Muscle of arm (tissue), 12 donors: ENCODE data around the gene RABL6. TPM values are rescaled to one million over a fixed set of nuclear protein-coding genes. Genes with fewer than 3 reads are reported as not detected.

Experiments used
- DNase-seq: peaks from one replicate; pipeline ENCODE4 v3.0.0-alpha.2; 2013
- polyA plus RNA-seq, 12 donors: library from polyadenylated mRNA; unstranded; fragments of 120-200 nt; gene quantifications; one replicate each; pipeline ENCODE4 v1.2.1, GENCODE V29; 2013; ENCODE audit not compliant: insufficient read length in 12 of 12

Gene RABL6
- polyA plus RNA-seq, 12 donors = 40.9 to 81.7 (median 48.7) TPM; not detected in 1

DNA sequence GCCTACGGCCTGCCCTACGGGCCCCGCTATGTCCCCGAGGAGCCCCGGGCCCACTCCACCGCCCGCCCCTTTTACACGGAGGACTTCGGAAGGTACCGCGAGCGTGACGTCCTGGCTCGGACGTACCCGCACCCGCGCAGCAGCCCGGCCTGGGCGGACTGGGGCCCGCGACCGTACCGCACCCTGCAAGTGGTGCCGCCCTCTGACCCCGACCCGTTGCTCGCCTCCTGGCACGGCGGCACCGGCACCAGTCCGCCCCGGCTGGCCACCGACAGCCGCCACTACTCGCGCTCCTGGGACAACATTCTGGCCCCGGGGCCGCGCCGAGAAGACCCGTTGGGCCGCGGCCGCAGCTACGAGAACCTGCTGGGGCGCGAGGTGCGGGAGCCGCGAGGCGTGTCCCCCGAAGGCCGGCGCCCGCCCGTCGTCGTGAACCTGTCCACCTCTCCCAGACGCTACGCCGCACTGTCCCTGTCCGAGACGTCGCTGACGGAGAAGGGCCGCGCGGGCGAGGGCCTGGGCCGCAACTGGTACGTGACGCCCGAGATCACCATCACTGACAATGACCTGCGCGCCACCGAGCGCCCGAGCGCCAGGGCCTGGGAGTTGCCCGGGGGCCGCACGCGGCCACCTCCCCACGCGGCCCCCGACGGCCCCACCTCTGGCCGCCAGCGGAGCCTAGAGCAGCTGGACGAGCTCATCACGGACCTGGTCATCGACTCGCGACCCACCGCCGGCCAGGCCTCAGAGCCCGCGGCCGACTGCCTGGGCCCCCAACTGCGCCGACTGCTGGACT is 37.9 kb downstream of the RABL6 start:
- no peak for DNase-seq

DNA sequence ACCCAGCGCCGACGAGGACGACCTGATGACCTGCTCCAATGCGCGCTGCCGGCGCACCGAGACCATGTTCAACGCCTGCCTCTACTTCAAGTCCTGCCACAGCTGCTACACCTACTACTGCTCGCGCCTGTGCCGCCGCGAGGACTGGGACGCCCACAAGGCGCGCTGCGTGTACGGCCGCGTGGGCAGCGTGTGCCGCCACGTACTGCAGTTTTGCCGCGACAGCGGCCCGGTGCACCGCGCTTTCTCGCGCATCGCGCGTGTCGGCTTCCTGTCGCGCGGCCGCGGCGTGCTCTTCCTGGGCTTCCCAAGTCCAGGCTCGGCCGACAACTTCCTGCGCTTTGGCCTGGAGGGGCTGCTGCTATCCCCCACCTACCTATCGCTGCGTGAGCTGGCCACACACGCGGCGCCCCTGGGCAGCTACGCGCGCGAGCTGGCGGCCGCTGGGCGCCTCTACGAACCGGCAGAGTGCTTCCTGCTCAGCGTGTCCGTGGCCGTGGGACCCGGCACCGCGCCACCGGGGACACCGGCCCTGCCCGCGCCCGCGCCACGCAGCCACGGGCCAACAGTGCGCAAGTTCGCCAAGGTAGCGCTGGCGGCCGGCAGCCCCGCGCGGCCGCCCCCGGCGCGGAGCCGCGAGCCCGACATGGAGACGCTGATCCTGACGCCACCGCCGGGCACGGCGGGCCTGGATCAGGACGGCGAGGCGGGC is 38.8 kb downstream of the RABL6 start:
- no peak for DNase-seq

DNA sequence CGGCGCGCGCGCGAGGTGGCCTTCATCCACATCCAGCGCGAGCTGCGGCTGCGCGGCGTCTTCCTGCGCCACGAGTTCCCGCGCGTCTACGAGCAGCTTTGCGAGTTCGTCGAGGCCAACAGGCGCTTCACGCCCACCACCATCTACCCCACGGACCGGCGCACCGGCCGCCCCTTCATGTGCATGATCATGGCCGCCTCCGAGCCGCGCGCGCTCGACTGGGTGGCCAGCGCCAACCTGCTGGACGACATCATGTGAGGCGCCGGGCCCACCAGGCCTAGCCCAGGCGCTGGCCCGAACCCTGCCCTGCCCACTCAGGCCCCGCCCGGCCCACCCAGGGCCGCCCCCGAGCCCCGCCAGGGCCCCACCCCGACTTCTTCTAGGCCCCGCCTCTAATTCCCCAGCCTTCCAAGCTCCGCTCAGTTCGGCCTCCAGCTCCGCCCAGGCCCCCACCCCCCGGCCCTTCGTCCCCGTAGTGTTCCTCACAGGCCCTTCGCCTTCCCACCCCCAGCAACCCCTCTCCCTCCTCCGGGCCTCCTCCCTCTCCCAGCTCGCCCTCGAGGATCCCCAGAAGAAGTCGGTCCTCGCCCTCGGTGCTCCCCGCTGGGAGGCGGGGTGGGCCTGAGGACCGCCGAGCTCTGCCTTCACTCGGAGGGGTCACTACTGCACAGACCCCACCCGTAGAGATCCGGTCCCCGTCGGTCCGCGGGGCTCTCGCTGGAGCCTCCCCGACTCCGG is 39.5 kb downstream of the RABL6 start:
- DNase-seq = peak; percentile 76

DNA sequence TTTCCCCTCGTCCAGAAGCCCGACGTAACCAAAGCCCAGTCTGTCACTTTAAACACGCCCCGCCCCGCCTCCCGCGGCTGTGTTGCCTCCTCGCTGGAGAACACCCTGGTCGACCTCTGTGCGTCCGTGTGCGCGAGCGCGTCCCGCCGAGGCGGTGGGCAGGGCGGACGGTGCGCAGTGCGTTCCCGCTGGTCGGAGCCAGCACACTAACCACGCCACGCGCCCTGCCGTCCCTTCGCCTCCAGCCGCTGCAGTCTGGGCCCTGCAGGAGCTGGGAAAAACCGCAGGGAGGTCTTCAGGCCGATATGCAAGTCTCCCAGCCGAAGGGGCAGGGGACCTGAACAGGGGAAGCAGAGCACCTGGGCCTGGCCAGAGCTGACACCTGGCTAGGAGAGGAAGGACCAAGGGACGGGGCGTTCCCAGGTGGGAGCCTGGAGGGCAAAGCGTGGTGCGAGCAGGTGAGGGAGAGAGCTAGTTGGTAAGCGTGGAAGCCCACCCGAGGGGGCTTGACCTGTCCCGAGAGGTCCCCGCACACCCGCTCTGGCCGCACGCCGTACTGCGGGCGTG is 40.2 kb downstream of the RABL6 start:
- DNase-seq = peak; percentile 82

DNA sequence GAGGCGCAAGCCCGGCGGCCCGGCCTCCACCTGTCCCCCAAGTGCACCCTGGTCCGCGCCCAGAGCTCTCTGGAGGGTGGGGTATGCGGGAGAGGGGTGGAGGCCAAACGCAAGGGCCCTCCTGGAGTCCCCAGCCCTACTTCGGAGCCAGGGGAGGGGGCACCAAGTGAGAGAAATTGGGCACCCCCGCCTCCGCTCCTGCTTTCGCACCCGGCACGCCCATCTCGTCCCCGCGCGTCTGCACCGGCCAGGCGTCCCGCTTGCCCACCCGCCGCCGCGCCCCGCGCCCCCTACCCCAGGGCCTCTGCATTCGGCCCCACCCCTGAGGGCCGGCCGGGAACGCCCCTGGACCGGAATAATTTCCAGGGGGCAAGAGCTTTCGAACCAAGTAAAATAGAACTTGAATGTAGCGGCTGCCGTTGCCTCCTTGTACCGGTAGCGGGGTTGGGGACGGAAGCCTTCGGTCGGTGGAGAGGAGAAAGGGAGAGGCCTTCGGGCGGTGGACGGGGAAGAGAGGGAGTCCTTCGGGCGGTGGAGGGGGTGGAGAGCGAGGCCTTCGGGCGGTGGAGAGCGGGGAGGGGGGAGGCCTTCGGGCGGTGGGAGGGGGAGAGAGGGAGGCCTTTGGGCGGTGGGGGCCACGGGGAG is 40.8 kb downstream of the RABL6 start:
- no peak for DNase-seq

DNA sequence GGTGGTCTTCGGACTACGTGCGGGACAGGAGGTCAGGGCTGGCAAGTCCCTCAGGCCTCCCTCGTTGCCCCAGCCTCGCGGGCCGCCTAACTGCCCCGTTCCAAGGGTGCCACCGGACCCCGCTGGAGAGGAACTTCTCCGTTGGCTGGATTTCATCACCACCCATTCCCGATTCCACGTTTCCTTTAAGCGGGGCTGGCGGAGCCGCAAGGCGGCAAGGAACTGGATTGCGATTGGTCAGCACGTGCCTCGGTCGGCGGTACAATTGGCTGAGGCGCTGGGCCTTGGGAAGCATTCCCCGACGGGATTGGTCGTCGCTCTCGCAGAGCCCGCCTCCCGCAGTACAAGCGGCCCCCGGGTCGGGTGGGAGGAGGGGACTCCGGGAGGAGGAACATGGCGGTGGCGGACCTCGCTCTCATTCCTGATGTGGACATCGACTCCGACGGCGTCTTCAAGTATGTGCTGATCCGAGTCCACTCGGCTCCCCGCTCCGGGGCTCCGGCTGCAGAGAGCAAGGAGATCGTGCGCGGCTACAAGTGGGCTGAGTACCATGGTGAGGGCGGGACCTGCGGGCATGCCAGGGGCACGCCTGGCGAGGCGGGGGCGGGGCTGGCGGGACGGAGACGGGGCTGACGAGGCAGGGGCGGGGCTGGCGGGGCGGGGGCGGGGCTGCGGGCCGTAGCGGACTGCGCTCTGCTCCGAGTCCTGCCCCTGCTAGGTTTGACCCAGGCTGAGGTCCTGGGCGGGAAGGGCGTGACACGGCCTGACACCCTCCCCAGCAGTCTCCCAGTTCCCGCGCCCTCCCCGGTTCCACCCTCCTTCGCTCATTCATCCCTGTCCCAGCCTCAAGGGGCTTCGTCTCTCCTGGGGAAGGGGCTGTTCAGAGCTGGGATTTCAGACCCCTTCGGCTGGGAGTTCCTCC is 41.6 kb downstream of the RABL6 start, which contains the start of gene PHPT1:
Gene PHPT1, plus strand, starts transcription at position 372 of the 922 bp plus-strand sequence. Its CDS starts 22 bp downstream, at position 394.
- DNase-seq = peak; percentile 100

DNA sequence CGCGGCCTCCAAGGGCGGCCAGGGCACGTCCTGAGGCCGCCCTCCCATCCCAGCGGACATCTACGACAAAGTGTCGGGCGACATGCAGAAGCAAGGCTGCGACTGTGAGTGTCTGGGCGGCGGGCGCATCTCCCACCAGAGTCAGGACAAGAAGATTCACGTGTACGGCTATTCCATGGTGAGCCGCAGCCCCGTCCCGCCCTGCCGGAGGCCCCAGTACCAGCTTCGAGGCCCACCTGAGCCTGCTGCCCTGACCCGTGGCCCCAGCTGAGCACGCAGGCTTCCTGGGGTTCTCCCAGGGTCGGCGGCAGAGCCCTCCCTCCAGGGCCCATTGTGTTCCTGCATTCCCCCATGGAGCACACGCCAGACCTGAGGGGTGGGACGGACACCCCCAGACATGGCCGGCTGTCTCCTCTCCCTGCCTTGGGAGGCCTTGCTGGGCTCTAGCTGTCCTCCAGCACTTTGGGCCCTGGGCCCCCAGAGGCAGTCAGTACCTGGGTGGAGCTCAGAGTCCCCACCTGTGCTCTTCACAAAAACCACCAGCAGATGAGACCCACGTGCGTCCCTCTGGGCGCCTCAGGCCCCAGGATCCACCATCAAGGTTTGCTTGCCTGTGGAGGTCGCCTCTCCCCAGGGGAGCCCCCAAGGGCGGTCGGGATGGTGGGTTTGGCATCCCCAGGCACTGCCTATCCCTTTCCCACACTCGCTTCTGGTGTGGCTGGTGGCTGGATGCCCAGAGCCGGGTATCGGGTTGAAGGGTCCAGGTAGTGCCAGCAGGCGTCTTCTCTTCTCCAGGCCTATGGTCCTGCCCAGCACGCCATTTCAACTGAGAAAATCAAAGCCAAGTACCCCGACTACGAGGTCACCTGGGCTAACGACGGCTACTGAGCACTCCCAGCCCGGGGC is 42.5 kb downstream of the RABL6 start:
- no peak for DNase-seq

DNA sequence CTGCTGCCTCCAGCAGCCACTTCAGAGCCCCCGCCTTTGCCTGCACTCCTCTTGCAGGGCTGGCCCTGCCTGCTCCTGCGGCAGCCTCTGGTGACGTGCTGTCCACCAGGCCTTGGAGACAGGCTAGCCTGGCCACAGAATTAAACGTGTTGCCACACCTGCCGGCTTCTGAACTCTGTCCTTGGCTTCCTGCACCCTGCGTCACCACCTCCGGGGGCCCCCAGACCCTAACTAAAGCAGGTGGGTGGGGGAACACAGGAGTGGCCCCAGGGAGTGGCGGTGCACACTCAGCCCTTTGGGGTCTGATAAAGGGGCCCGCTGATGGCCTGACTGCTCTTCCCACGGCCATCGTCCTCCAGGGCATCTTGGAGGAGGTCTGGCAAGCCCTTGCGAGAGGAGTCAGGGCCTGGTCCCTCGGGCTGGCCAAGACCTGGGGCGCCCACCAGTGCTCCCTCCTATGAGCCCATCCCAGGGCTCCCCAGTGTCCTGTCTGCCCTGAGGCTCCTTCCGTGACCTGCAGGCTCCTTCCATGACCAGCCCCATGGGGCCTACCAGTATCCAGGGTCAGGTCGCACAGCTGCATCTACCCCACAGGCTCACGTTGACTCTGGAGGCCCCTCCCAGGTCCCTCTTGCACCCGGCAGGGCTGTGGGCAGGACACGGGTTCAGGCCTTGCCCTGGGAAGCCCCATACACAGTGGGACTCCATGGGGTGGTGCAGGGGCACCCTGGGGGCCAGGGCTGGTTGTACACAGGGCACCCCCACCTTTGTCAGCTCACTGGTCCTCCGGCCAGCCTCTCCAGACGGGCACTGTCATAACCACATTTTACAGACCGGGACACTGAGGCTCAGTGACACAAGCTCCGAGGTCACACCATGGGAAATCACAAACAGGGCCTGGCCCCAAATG is 43.4 kb downstream of the RABL6 start:
- DNase-seq = no peak

DNA sequence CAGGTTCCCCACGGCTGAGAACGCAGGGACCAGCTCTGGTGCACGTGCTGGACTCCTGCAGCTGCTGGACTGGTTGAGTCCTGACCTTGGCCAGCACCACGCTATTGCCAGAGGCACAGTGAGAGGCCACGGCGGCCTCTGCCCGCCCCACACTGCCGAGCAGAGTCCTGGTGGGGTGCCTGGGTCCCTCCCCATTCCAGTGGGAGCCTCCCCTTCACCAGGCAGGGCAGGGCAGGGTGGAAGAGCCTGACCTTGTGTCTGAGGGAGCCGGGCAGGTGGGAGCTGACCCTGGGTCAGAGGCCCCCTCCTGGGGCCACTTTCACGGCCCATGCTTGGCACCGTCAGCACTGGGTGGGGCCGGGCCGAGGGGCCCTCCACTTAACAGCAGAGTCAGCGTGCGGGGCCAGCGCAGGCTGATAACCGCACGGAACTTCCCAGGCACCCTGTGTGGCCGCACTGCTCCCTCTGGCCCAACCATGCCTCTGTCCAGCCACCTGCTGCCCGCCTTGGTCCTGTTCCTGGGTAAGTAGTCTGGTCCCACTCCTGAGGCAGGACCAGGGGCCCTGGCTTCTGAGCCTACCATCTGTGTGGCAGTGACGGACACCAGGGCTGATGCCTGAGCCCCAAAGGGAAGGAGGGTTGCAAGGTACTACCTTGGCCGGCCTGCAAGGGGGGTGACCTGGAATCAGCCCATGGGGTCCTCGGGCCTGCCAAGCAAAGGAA is 44.4 kb downstream of the RABL6 start, which contains the start of gene MAMDC4:
Gene MAMDC4, plus strand, starts transcription at position 406 of the 723 bp plus-strand sequence. Its CDS starts 71 bp downstream, at position 477.
- no peak for DNase-seq

DNA sequence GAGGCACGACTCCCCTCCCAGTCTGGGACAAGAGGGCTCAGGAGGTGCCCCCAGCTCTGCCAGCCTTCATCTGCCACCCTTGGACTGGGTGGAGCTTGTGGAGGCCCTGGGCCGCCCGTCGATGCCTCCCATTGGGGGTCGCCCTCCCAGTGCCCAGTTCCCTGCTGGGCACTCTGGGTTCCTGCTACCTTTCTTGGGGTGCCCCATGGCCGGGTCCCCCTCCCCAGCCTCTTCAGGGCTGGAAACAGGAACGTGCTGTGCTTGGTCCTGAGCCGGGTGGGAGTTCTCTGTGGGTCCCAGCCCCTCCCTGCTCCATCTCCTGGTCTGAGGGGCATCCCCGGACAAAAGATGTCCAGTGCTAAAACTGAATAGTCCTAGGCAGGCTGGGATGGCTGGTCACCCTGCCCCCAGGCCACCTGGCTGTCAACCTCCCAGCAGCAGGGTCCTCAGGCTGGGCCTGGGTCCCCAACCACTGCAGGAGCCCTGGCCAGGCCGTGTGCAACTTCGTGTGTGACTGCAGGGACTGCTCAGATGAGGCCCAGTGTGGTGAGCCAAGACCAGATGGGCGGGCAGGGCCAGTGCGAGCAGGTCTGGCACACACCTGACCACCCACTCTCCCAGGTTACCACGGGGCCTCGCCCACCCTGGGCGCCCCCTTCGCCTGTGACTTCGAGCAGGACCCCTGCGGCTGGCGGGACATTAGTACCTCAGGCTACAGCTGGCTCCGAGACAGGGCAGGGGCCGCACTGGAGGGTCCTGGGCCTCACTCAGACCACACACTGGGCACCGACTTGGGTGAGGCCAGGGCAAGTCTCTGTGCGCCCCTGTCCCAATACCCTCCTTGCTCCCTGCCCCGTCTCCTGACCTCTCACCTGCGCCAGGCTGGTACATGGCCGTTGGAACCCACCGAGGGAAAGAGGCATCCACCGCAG is 45.2 kb downstream of the RABL6 start:
- DNase-seq = no peak

DNA sequence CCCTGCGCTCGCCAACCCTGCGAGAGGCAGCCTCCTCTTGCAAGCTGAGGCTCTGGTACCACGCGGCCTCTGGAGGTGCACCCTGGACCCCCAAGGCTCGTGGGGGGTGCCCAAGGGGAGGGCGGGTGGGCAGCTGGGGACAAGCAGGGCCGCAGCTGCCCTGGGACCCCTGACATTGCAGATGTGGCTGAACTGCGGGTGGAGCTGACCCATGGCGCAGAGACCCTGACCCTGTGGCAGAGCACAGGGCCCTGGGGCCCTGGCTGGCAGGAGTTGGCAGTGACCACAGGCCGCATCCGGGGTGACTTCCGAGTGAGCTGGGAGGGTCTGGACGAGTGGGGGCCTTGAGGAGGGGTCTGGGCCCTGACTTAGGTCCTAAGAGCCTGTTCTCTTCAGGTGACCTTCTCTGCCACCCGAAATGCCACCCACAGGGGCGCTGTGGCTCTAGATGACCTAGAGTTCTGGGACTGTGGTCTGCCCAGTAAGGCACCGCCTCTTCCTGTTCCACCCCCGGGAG is 45.9 kb downstream of the RABL6 start:
- DNase-seq = no peak

DNA sequence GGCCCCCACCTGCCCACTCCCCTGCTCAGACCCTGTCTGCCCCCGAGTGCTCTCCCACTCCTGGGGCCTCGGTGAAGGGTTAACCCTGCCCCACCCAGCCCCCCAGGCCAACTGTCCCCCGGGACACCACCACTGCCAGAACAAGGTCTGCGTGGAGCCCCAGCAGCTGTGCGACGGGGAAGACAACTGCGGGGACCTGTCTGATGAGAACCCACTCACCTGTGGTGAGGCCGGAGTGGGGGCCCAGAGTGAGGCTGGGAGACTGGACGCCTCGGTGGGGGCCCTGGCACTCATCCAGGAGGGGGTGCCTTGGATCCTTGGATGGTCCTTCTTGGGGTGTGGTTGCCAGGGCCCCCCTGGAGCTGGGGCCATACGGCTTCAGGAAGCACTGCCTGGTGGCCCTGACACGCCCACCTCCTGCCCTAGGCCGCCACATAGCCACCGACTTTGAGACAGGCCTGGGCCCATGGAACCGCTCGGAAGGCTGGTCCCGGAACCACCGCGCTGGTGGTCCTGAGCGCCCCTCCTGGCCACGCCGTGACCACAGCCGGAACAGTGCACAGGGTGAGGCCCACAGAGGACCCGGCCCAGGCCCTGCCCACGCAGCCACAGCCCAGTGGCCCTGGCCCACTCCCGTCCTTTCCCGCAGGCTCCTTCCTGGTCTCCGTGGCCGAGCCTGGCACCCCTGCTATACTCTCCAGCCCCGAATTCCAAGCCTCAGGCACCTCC is 46.5 kb downstream of the RABL6 start:
- no peak for DNase-seq

DNA sequence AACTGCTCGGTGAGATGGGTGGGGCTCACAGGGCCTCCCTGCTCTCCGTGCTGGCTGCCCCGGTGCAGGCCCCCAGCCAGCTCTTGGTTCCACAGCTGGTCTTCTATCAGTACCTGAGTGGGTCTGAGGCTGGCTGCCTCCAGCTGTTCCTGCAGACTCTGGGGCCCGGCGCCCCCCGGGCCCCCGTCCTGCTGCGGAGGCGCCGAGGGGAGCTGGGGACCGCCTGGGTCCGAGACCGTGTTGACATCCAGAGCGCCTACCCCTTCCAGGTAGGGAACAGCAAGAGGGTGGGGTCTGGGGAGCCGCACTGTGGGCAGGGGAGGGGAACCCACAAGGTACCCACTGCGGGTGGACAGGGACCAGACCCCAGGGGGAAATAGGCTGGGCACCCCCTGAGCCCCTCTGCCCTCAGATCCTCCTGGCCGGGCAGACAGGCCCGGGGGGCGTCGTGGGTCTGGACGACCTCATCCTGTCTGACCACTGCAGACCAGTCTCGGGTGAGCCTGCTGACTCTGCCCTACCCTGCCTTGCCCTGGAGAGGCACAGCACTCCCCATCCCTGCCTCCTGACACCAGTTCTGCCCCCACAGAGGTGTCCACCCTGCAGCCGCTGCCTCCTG is 47.2 kb downstream of the RABL6 start:
- DNase-seq = no peak

DNA sequence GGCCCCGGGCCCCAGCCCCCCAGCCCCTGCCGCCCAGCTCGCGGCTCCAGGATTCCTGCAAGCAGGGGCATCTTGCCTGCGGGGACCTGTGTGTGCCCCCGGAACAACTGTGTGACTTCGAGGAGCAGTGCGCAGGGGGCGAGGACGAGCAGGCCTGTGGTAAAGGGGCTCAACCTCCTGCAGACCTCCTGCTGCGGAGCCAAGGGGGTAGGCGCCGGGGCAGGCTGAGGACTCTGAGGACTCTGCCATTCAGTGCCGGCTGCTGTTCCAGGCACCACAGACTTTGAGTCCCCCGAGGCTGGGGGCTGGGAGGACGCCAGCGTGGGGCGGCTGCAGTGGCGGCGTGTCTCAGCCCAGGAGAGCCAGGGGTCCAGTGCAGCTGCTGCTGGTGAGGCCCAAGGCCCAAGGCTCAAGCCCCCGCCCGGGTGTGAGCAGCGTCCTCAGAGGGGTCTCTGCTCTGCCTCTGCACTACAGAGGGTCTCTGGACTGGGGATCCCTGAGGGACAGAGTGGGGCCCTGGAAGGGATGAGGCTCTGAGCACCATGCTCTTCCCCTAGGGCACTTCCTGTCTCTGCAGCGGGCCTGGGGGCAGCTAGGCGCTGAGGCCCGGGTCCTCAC is 47.8 kb downstream of the RABL6 start:
- DNase-seq = no peak
